Panc1 (cell line): Measurements from ENCODE around the gene CD226. TPM values are rescaled to one million over a fixed set of nuclear protein-coding genes. Genes with fewer than 3 reads are reported as not detected.

Experiments
- ATAC-seq: fragments of 200-7000 bp; cut with Tn5 transposase; 2 replicates; pipeline ENCODE4 v1.9.1; 2020; ENCODE audit warnings: mild to moderate bottlenecking, moderate library complexity
- BruUV-seq: library from RNA; stranded (reverse); fragments of 400-500 nt; replicated peaks from 2 replicates; lab custom pipeline; 2021; lab: Mats Ljungman, UMichigan
- CTCF ChIA-PET: fragments of 300-600 bp; sonication (Branson Sonifier 250); formaldehyde crosslinking; loops from one replicate; lab custom pipeline; 2022; ENCODE audit warnings: antibody characterized with exemption; lab: Charles Lee
- POLR2A ChIA-PET: fragments of 300-600 bp; sonication (Branson Sonifier 250); formaldehyde crosslinking; loops from one replicate; lab custom pipeline; 2022; ENCODE audit warnings: antibody characterized with exemption; lab: Charles Lee
- DNase-seq: peaks from one replicate; pipeline ENCODE4 v3.0.0-alpha.2; 2010; ENCODE audit warnings: low read depth, low spot score
- H3K27ac ChIP-seq: 2 replicates; pipeline ENCODE4 v1.5.1; 2011; ENCODE audit warnings: mild to moderate bottlenecking, low read length, inconsistent platforms
- H3K27me3 ChIP-seq: fragments of 200-500 bp; sonication (Bioruptor generic); 2 replicates; pipeline ENCODE4 v1.6.0; 2014; ENCODE audit warnings: low read length, inconsistent platforms; ENCODE audit not compliant: control insufficient read depth, insufficient read depth
- H3K36me3 ChIP-seq: fragments of 200-500 bp; sonication (Bioruptor generic); 2 replicates; pipeline ENCODE4 v1.5.1; 2014; ENCODE audit warnings: inconsistent platforms, mild to moderate bottlenecking, low read length, moderate library complexity; ENCODE audit not compliant: control insufficient read depth, insufficient read depth
- H3K4me1 ChIP-seq: 2 replicates; pipeline ENCODE4 v1.5.1; 2011; ENCODE audit warnings: inconsistent platforms, mild to moderate bottlenecking, low read length, moderate library complexity; ENCODE audit not compliant: control insufficient read depth, insufficient read depth
- H3K4me3 ChIP-seq, 2 experiments: 2 replicates each; pipeline ENCODE4 v1.5.1; 2011 to 2012; ENCODE audit warnings: low read depth in 2 of 2, low read length in 2 of 2, mild to moderate bottlenecking in 2 of 2, inconsistent platforms in 1 of 2, moderate library complexity in 1 of 2
- H3K9me3 ChIP-seq: fragments of 200-500 bp; sonication (Bioruptor generic); 2 replicates; pipeline ENCODE4 v1.5.1; 2014; ENCODE audit warnings: low read depth, mild to moderate bottlenecking, inconsistent platforms, low read length, moderate library complexity; ENCODE audit not compliant: control insufficient read depth, insufficient read depth
- CTCF ChIP-seq: fragments of 450-650 bp; IDR thresholded peaks from 2 replicates; pipeline ENCODE4 v1.5.1; 2017; ENCODE audit warnings: mild to moderate bottlenecking
- POLR2AphosphoS5 ChIP-seq: IDR thresholded peaks from 2 replicates; pipeline ENCODE4 v1.6.1; 2012; ENCODE audit warnings: mild to moderate bottlenecking, low read depth, low read length, moderate library complexity
- SIN3A ChIP-seq: IDR thresholded peaks from 2 replicates; pipeline ENCODE4 v1.6.1; 2012; ENCODE audit warnings: low read depth, mild to moderate bottlenecking, low read length, moderate library complexity, borderline replicate concordance; ENCODE audit not compliant: insufficient read depth
- TCF7L2 ChIP-seq: IDR thresholded peaks from 2 replicates; pipeline ENCODE4 v1.6.1; 2011; ENCODE audit warnings: mild to moderate bottlenecking, low read depth, low read length, inconsistent platforms
- in situ Hi-C: cut with HindIII; loops from 2 replicates; pipeline ENCODE4 v1.10.0; 2016; ENCODE audit warnings: low sequenced_read_pairs, low pct_unique_long_range_greater_than_20kb
- intact Hi-C: fragments of 100-400 bp; cut with micrococcal nuclease; formaldehyde crosslinking; loops from one replicate; pipeline ENCODE4 v1.10.0; 2022; ENCODE audit not compliant: unreplicated experiment
- total RNA-seq: library from RNA; stranded (reverse); gene quantifications from one replicate; pipeline ENCODE4 v1.2.1, GENCODE V29; 2021; ENCODE audit not compliant: unreplicated experiment
- TF ChIP-seq, protein P1 (sequence below), 2 experiments: IDR thresholded peaks; 2 replicates each; pipeline ENCODE4 v1.6.1; 2011 to 2012; ENCODE audit warnings: low read depth in 2 of 2, control low read depth in 1 of 2, low read length in 1 of 2, mild to moderate bottlenecking in 1 of 2, moderate library complexity in 1 of 2; ENCODE audit not compliant: insufficient read depth in 1 of 2

CD226 gene
- total RNA-seq, 1 experiment from 2014 or later = 0.95 TPM

DNA sequence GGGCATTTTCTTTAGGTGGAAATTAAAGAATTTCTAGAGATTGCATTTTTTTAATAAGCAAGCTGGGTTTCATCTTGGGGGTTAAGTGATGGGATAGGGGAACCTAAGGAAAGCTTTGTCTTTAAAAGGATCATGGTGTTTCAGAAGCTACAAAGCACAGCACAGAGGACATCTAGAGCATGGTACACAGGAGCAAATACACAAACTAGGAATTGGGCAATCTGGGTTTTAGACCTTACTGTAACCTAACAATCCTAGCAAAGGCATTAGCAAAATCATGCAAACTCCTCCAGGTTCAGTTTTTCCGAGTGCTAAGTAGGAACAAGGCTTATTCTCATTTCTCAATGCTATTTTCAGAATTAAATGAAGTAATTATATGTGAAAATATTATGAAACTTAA is 134.1 kb downstream of the CD226 start:
- H3K4me1 ChIP-seq = no peaks in the 10 kb centered on the region
- DNase-seq (no peak), ATAC-seq (no peak)
- POLR2A ChIA-PET = no interaction called here
- in situ Hi-C loops (no loop called here), intact Hi-C loops (no loop called here)
- TF ChIP-seq TCF7L2 (no peak), CTCF (no peak), POLR2AphosphoS5 (no peak), SIN3A (no peak)
- TF ChIP-seq, protein P1, sequence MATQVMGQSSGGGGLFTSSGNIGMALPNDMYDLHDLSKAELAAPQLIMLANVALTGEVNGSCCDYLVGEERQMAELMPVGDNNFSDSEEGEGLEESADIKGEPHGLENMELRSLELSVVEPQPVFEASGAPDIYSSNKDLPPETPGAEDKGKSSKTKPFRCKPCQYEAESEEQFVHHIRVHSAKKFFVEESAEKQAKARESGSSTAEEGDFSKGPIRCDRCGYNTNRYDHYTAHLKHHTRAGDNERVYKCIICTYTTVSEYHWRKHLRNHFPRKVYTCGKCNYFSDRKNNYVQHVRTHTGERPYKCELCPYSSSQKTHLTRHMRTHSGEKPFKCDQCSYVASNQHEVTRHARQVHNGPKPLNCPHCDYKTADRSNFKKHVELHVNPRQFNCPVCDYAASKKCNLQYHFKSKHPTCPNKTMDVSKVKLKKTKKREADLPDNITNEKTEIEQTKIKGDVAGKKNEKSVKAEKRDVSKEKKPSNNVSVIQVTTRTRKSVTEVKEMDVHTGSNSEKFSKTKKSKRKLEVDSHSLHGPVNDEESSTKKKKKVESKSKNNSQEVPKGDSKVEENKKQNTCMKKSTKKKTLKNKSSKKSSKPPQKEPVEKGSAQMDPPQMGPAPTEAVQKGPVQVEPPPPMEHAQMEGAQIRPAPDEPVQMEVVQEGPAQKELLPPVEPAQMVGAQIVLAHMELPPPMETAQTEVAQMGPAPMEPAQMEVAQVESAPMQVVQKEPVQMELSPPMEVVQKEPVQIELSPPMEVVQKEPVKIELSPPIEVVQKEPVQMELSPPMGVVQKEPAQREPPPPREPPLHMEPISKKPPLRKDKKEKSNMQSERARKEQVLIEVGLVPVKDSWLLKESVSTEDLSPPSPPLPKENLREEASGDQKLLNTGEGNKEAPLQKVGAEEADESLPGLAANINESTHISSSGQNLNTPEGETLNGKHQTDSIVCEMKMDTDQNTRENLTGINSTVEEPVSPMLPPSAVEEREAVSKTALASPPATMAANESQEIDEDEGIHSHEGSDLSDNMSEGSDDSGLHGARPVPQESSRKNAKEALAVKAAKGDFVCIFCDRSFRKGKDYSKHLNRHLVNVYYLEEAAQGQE (IDR thresholded peaks at IDR 0.05; ENCODE audit: insufficient read depth in 1 of 2, low read depth in 2 of 2, low read length in 1 of 2) = no peak
- BruUV-seq = no TSS peak
- no peak overlapping the region for H3K4me3 ChIP-seq
- no peaks in the 10 kb centered on the region for H3K9me3 ChIP-seq
- CTCF ChIA-PET = no interaction called here
- H3K27me3 ChIP-seq = no peaks in the 10 kb centered on the region
- H3K27ac ChIP-seq = no peak overlapping the region
- no peaks in the 10 kb centered on the region for H3K36me3 ChIP-seq

GRCh38 chr18:69808399-69808798 is 139.3 kb downstream of the CD226 start:
- in situ Hi-C loops (no loop called here), intact Hi-C loops (no loop called here)
- Histone ChIP-seq H3K27ac (no peak overlapping the region), H3K4me3 (no peak overlapping the region), H3K4me1 (no peaks in the 10 kb centered on the region), H3K36me3 (no peaks in the 10 kb centered on the region), H3K27me3 (no peaks in the 10 kb centered on the region), H3K9me3 (no peaks in the 10 kb centered on the region)
- POLR2A ChIA-PET = no interaction called here
- no TSS peak for BruUV-seq
- TF ChIP-seq, protein P1 (IDR thresholded peaks at IDR 0.05; ENCODE audit: insufficient read depth in 1 of 2, low read depth in 2 of 2, low read length in 1 of 2) = no peak
- TF ChIP-seq CTCF (no peak), POLR2AphosphoS5 (no peak), TCF7L2 (no peak)
- CTCF ChIA-PET = no interaction called here
- no peak for DNase-seq
- no peak for ATAC-seq
